ENCODE measurements around the gene NBL1.

Gene NBL1

GRCh38 chr1:19651141-19651737 is 7.1 kb downstream of the NBL1 start:
- in situ Hi-C loops (cut with MboI; ENCODE audit: low sequenced_read_pairs, unreplicated experiment) = loop anchor here (10.0 kb wide), 1 partner anchor 316 kb away; no protein-coding TSS in a partner anchor
- peak; percentile 75 for TF ChIP-seq CTCF (IDR thresholded peaks at IDR 0.05; ENCODE audit: borderline replicate concordance, control extremely low read depth, extremely low read depth, insufficient read depth, missing control alignments)
- DNase-seq (ENCODE audit: low spot score) = peak; percentile 88

GRCh38 chr1:19654386-19654785 is 10.3 kb downstream of the NBL1 start:
- in situ Hi-C loops (cut with MboI; ENCODE audit: low sequenced_read_pairs, unreplicated experiment) = loop anchor here (10.0 kb wide), 1 partner anchor 320 kb away; no protein-coding TSS in a partner anchor
- DNase-seq (ENCODE audit: low spot score) = no peak
- no peak for TF ChIP-seq CTCF (IDR thresholded peaks at IDR 0.05; ENCODE audit: borderline replicate concordance, control extremely low read depth, extremely low read depth, insufficient read depth, missing control alignments)

- no peak for TF ChIP-seq CTCF (IDR thresholded peaks at IDR 0.05; ENCODE audit: borderline replicate concordance, control extremely low read depth, extremely low read depth, insufficient read depth, missing control alignments)
- in situ Hi-C loops (cut with MboI; ENCODE audit: low sequenced_read_pairs, unreplicated experiment) = loop anchor here (10.0 kb wide), 1 partner anchor 320 kb away; no protein-coding TSS in a partner anchor
Measured at GRCh38 chr1:19654886-19655717, 11.0 kb downstream of the NBL1 start.

DNA sequence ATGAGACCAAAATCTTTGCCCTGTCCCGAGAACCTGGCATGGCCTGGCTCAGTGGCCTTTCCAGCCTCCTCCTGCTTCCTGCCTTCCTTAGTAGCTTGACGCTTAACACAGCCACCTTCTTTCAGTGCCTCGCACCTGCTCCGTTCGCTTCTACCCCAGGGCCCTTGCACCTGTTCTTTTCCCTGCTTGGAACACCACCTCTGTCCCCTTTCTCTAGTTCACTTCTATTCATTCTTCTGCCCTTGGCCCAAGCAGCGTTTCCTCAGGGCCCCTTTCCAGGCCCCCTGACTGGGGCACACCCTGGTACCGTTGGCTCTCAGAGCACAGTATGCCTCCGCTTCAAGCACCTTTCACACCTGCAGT is 11.6 kb downstream of the NBL1 start:
- DNase-seq (ENCODE audit: low spot score) = no peak
- in situ Hi-C loops (cut with MboI; ENCODE audit: low sequenced_read_pairs, unreplicated experiment) = loop anchor here (10.0 kb wide), 1 partner anchor 321 kb away; no protein-coding TSS in a partner anchor
- TF ChIP-seq CTCF (IDR thresholded peaks at IDR 0.05; ENCODE audit: borderline replicate concordance, control extremely low read depth, extremely low read depth, insufficient read depth, missing control alignments) = no peak

More at GRCh38 chr1:19654886-19655717, 11.0 kb downstream of the NBL1 start:
- DNase-seq (ENCODE audit: low spot score) = no peak

DNA sequence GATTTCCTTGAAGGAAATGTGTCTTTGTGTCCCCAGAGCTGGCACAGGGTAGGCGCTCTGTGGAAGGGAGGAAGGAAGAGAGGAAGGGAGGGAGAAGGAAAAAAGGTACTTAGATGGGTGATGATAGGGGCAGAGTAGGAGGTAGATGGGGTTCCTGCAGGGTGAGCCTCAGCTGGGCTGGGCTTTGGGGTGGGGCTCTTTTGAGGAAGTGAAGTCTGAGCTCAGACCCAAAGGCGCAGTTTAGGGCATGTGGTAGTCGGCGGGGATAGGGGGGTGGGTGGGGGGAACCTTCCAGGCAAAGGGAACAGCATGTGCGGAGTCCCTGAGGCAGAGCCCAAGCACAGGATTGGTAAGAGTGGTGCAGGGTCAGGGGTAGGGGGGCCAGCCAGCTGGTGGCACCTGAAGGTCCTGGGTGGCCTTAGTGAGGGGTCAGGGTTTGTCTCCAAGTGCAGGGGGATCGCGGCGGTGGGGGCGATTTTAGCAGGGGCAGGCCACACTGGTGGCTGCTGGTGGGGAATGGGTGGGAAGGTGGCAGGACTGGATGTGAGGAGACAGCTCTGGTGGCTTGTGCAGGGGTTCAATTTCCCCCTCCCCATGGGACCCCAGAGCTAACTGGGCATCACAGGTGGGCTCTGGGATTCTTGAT is 12.1 kb downstream of the NBL1 start:
- no peak for DNase-seq (ENCODE audit: low spot score)
- in situ Hi-C loops (cut with MboI; ENCODE audit: low sequenced_read_pairs, unreplicated experiment) = loop anchor here (10.0 kb wide), 1 partner anchor 321 kb away; no protein-coding TSS in a partner anchor
- TF ChIP-seq CTCF (IDR thresholded peaks at IDR 0.05; ENCODE audit: borderline replicate concordance, control extremely low read depth, extremely low read depth, insufficient read depth, missing control alignments) = no peak

- no peak for TF ChIP-seq CTCF (IDR thresholded peaks at IDR 0.05; ENCODE audit: borderline replicate concordance, control extremely low read depth, extremely low read depth, insufficient read depth, missing control alignments)
- in situ Hi-C loops (cut with MboI; ENCODE audit: low sequenced_read_pairs, unreplicated experiment) = loop anchor here (10.0 kb wide), 1 partner anchor 322 kb away; no protein-coding TSS in a partner anchor
- DNase-seq (ENCODE audit: low spot score) = no peak
Measured at GRCh38 chr1:19656780-19657466, 12.8 kb downstream of the NBL1 start.

All from GM13976 (cell line).